ENCODE measurements around the gene DNTTIP2. TPM values are rescaled to one million over a fixed set of nuclear protein-coding genes. Genes with fewer than 3 reads are reported as not detected.

The DNTTIP2 gene
- total and polyA plus RNA-seq, 10 donors, result 32.9 to 57.8 (median 46.3) TPM

DNA sequence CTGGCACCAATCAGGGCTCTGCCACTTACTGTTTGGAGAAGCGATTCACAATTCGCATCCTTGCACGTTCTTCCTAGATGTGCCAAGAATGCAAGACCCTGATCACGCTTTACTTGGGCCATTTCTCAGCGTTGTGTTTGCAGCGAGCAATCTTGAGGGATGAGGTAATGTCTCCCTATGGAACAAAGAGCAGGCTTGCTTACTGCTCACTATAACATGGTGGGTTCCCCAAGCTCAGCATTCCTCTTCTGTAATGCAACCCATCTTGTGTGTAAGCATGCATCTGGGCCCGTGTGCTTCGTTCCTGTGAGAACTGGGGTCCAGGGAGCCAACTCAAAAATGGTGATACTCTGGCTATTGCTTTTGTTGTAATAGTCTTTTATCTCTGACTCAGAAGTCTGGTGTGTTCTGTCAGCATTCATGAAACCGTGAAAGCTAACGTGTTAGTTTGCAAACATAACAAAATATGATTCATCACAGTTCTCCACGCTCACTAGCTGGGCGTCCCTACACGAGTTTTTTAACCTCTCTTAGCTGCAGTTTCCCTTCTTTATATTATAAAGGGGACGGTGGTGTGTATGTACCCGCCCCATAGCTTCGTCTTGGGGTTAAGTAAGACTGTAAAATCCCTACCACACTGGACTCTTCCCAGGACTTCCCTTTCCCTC is 33.3 kb downstream of the DNTTIP2 start:
- peak overlapping the region; percentile 37 to 94 (median 80) for H3K4me3 ChIP-seq
- no peak for DNase-seq
- intact Hi-C loops (cut with DNase I; ENCODE audit: low total_unique reads), result loop anchor here (5.0 to 10.0 kb wide), 2 partner anchors 211 to 398 kb away; partner anchors contain the start of gene FNBP1L
- H3K36me3 ChIP-seq, result no peaks in the 10 kb centered on the region
- H3K4me1 ChIP-seq, result peaks cover 8 to 42% (median 29%) of the 10 kb centered on the region in 6 donors
- TF ChIP-seq POLR2AphosphoS5 (IDR thresholded peaks at IDR 0.05), result no peak
- TF ChIP-seq POLR2A (IDR thresholded peaks at IDR 0.05), result no peak
- TF ChIP-seq CTCF (IDR thresholded peaks at IDR 0.05 in 8 of 11, conservative IDR thresholded peaks at IDR 0.05 in 3 of 11), result no peak
- H3K9me3 ChIP-seq, result peaks cover 0 to 3% (median 0%) of the 10 kb centered on the region in 8 donors
- no peaks in the 10 kb centered on the region for H3K27me3 ChIP-seq (replicated peaks in 1 of 7)
- 29 to 34% (median 31%) methylated on average over 16 of the region's 16 CpGs for WGBS, 5 donors
- peak overlapping the region; percentile 97 to 100 (median 98) for H3K27ac ChIP-seq

GRCh38 chr1:93844262-93845045 is 34.6 kb downstream of the DNTTIP2 start:
- WGBS, 5 donors, result 50 to 56% (median 55%) methylated on average over 8 of the region's 8 CpGs
- TF ChIP-seq POLR2AphosphoS5 (IDR thresholded peaks at IDR 0.05) (no peak), CTCF (IDR thresholded peaks at IDR 0.05 in 8 of 11, conservative IDR thresholded peaks at IDR 0.05 in 3 of 11) (peak; percentile 42 to 81 (median 72)), POLR2A (IDR thresholded peaks at IDR 0.05) (no peak)
- H3K4me3 ChIP-seq, result no peak overlapping the region
- no peaks in the 10 kb centered on the region for H3K9me3 ChIP-seq
- peak overlapping the region in 6 of 8 donors; percentile 6 to 100 (median 70) for H3K27ac ChIP-seq
- H3K36me3 ChIP-seq, result no peaks in the 10 kb centered on the region
- DNase-seq, result no peak
- intact Hi-C loops (cut with DNase I; ENCODE audit: low total_unique reads), result loop anchor here (5.0 to 10.0 kb wide), 2 partner anchors 210 to 397 kb away; partner anchors contain the start of gene FNBP1L
- peaks cover 8 to 48% (median 31%) of the 10 kb centered on the region in 6 donors for H3K4me1 ChIP-seq
- no peaks in the 10 kb centered on the region for H3K27me3 ChIP-seq (replicated peaks in 1 of 7)

- intact Hi-C loops (cut with DNase I; ENCODE audit: low total_unique reads), result loop anchor here (10.0 kb wide), 1 partner anchor 208 kb away; no protein-coding TSS in a partner anchor
- H3K27ac ChIP-seq, result no peak overlapping the region
- no peak for DNase-seq
- H3K36me3 ChIP-seq, result no peaks in the 10 kb centered on the region
- TF ChIP-seq CTCF (IDR thresholded peaks at IDR 0.05 in 8 of 11, conservative IDR thresholded peaks at IDR 0.05 in 3 of 11) (no peak), POLR2AphosphoS5 (IDR thresholded peaks at IDR 0.05) (no peak), POLR2A (IDR thresholded peaks at IDR 0.05) (no peak)
- H3K4me1 ChIP-seq, result peaks cover 8 to 43% (median 25%) of the 10 kb centered on the region in 6 donors
- H3K4me3 ChIP-seq, result no peak overlapping the region
- H3K27me3 ChIP-seq (replicated peaks in 1 of 7), result no peaks in the 10 kb centered on the region
- H3K9me3 ChIP-seq, result no peaks in the 10 kb centered on the region
- WGBS, 5 donors, result 79 to 93% (median 83%) methylated on average over 5 of the region's 5 CpGs
Observed at GRCh38 chr1:93842750-93843500, 36.1 kb downstream of the DNTTIP2 start.
